Epithelial cell of prostate (primary cell): Measurements from ENCODE around the gene MED13.
"Not testable (repeated sequence)": the region's sequence is repeated elsewhere in the genome, so short reads cannot be mapped to it uniquely, and the experiment has no call there.

Source experiments
- DNase-seq: peaks from one replicate; pipeline ENCODE4 v3.0.0-alpha.2; 2011; ENCODE audit warnings: low read depth, low spot score
- H3K27ac ChIP-seq: fragments of 450-650 bp; 2 replicates; pipeline ENCODE4 v1.5.1; 2017; ENCODE audit warnings: mild to moderate bottlenecking

MED13 gene

DNA sequence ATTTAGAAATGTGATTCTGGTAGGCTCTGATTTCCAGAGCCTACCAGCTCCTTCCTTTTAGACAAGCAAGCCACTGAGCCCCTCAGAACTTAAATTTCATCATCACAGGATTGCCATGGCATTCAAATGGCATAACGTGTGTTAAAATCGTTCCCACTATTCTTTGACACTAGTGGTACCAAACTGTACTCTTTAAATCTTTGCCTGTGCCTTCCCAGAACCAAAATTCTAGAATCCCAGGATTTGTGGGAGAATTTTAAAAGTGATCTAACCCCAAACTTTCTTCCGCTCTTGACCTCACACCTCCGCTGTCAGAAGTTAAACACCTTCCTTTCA, 137.0 kb downstream of the MED13 start:
- DNase-seq, result no peak
- peak overlapping the region; percentile 72 for H3K27ac ChIP-seq

DNA sequence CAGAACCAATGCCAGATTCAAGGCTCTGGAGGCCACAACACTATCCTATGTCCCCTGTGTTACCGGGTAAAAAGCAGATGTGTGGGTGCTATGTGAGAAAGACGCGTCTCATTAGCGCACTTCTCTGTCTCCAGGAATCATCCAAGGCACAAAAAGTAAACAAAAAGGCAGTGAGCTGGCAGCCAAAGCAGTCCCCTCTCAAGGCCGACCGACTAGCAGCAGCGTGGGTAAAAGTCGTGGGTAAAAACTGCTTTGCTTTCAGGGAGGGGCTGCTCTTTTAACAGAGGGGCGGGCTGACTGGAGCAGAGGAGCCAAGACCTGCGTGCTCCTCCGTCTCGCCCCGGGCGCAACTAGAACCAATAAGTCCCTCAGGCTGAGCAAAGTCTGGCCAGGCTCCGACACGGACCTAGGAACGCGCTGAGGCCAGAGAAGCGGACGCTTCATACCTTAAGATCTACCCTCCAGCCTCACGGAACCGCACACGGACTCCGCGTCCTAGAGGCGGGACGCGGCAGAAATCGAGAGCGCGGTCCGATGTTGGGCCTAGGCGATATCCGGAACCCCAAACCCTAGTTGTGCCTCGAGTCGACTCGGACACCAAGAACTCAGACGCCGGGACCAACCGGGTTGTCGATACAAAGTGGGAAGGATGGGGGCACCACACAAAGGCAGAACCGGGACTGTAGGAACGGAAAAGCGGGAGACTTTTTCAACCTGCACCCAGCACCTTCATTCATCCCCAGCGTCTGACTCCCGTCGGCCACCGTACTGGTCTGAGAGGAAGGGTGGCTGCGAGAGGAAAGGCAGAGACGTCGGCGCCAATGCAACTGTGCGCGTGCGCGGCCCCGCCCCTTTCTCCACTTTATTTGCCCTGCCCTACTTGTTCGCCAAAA, 137.6 kb downstream of the MED13 start, which contains the start of gene INTS2:
Gene INTS2 (minus strand): TSS at position 775 of the 893 bp plus-strand sequence. CDS start 1,338 bp downstream, outside the sequence.
- peak within 1 kb of the TSS; percentile 72 for H3K27ac ChIP-seq
- DNase-seq, result peak; percentile 81

DNA sequence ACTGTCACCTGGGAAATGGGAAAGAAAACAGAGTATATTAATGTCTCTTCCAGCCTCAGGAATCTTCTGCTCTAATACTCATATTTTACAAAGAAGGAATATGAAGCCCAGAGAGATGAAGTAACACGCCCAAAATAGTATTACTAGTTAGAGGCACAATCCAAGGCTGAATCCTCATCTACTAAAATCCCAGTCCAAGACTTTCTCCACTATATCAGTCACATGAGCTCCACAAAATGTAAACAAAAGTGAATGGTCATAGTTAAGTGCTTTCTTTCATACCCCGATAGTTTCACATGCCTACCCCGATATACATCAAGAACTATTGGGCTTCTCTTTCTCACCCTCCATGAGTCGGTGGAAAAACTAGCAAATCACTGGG, 138.3 kb downstream of the MED13 start:
- H3K27ac ChIP-seq, result peak overlapping the region; percentile 72
- DNase-seq, result no peak

DNA sequence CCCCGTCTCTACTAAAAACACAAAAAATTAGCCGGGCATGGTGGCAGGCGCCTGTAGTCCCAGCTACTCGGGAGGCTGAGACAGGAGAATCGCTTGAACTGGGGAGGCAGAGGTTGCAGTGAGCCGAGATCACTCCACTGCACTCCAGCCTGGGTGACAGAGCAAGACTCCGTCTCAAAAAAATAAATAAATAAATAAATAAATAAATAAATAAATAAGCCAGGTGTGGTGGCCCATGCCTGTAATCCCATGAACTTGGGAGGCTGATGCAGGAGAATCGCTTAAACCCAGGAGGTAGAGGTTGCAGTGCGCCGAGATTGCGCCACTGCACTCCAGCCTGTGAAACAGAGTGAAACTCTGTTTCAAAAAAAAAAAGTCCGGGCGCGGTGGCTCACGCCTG, 149.9 kb downstream of the MED13 start:
- not testable (repeated sequence) for DNase-seq, H3K27ac ChIP-seq

DNA sequence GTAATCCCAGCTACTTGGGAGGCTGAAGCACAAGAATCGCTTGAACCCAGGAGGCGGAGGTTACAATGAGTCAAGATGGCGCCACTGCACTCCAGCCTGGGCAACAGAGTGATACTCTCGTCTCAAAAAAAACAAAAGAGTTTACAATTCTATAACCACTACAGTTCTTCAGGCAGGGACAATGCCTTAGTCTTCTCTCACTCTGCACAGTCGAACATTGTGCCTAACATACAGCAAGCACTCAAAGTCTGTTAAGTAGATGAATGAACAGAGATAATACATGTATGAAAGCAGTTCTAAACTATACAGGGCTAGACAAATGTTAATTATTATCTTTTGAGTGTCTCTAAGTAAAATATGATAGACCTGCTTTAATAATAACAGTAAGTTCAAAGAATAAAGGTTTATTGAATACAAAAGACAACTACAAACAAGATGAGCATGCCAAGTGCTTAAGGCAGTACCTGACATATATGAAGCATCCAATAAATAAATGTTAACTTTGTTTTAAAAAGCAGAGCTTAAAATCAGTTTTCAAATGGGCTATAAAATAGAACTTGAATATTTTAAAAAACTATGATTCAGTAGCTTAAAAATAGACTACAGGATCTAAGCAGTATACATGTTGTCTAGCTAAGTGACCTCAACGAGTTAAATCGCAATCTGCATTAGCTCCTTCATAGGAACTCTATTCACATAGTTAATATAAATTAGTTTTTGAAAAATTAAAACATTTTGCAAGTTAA, 156.6 kb downstream of the MED13 start:
- no peak for DNase-seq

DNA sequence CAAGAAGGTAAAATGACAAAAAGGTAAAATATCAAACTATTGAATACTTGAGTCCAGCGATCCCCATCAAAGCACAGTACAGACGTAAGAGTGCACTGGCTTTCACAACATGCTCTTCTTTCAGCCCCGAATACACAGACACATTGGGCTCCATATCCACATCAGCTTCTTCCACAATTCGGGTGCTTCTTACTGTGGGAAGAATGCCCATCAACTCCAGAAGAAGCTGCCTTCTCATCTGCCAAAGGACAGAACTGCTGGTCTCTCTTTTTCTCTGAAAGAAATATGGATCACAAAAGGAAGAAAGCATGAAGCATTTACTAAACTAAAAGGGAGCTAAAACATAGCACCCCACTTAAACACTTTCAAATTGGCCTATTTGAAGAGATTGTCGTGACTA, 157.7 kb downstream of the MED13 start:
- no peak for DNase-seq
- H3K27ac ChIP-seq, result no peak overlapping the region

More for the DNA sequence above, 156.6 kb downstream of the MED13 start:
- H3K27ac ChIP-seq, result no peak overlapping the region

DNA sequence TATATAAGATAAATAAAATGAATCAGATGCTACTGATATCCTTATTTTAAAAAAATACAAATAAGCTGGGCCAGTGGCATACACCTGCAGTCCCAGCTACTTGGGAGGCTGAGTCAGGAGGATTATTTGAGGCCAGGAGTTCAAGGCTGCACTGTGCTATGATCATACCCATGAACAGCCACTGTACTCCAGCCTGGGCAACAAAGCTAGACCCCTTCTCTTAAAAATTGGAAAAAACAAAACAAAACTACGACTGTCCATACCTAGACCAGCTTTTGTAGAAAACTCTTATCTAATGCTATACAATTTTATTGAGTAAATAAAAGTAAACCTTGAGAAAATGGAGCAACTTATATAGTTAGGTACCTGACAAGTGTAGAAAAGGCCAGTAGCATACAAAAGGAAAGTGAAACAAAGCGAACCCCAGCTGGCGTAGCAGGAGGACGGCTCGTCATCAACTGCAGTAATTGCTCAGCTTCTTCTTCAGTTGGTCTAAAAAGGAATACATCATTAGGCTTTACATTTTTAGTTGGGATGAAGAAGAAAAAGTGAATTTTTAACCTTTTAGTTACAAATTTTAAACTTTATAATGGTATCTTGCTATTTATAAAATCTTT, 160.9 kb downstream of the MED13 start:
- H3K27ac ChIP-seq, result no peak overlapping the region
- no peak for DNase-seq

DNA sequence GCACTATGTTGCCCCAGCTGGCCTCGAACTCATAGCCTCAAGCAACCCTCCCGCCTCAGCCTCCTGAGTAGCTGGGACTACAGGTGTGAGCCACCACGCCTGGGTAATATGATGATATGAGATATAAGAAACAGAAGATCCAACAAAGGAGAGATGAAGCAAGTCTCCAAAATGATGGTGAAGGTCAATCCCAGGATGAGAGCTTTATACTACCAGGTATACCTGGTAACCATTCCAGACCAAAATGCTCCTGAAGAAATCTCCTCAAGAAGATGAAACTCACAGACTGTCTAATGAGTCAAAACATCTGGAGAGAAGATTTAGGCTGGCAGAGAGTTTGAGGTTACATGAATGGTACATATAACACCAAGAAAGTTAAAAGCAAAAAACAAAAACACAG, 161.8 kb downstream of the MED13 start:
- H3K27ac ChIP-seq, result no peak overlapping the region
- no peak for DNase-seq

DNA sequence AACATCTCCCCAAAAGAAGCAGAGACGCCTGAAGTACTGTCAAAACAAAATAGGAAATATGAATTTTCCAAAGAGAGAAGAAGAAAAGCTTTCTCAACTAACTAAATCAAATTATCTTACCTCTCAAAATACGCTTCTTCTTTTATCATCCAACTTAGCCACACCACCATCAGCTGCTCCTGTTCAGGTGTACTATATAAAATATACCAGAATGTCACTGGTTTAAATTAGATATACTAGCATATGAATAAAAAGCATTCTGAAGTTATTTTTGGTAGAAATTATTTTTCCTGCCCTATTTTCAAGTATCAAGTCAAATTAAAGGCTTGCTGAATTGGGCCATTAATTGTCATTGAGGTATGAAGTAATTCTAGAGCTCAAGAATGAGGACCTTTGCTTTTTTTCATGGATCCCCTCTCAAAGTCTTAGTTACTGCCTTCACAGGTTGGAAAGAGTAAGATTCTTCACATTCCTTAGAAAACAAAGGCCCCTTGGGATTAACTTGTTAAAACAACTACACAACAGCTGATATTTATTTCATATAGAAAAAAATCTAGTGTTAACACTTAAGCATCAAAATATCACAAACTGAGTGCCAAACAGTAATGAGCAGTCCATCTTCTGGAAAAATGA, 167.4 kb downstream of the MED13 start:
- DNase-seq, result no peak
- H3K27ac ChIP-seq, result no peak overlapping the region

DNA sequence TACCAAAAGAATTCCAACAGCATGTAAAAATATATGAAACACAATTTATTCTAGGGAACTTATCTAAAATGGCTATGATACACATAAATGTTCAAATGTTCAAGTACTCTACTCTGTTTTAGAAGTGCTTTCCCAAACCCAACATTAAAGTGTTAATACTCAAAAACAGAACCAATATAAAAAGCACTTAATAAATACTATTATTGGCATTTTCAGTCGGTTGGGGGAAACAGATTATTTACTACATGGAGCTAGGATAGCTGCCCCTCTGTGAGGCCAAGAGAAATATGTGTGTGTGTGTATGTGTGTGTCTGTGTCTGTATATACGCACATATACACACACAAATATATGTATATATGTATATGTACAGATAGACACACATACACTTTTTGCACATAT, 169.7 kb downstream of the MED13 start:
- DNase-seq, result no peak
- no peak overlapping the region for H3K27ac ChIP-seq

DNA sequence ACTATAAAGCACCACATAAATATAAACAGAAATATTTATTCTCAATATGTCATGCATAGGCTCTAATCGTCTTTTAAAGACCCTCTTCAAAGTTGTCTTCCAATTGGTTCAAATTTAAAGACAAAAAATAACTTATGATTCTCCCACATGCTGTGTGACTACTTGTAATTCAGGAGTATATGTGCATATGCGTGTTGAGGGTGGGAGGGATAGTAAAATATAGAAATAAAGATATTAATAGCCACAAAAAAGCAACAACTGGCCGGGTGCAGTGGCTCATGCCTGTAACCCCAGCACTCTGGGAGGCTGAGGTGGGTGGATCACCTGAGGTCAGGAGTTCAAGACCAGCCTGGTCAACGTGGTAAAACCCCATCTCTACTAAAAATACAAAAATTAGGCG, 170.8 kb downstream of the MED13 start:
- not testable (repeated sequence) for H3K27ac ChIP-seq, DNase-seq
